H1 (cell line): ENCODE data around the gene TMEM237. TPM values are rescaled to one million over a fixed set of nuclear protein-coding genes. Genes with fewer than 3 reads are reported as not detected.

Experiments used
- CTCF ChIA-PET: fragments of 300-600 bp; sonication (Branson Sonifier 250); formaldehyde crosslinking; loops from one replicate; lab custom pipeline; 2021; ENCODE audit not compliant: partially characterized antibody; lab: Charles Lee
- POLR2A ChIA-PET: fragments of 300-600 bp; sonication (Branson Sonifier 250); formaldehyde crosslinking; loops from one replicate; lab custom pipeline; 2021; ENCODE audit warnings: inconsistent platforms; ENCODE audit not compliant: partially characterized antibody; lab: Charles Lee
- DNase-seq, 2 experiments: peaks; one replicate each; pipeline versions ENCODE4 v3.0.0 to v3.0.0-alpha.2; 2010 to 2022; ENCODE audit warnings: low spot score in 2 of 2, low read depth in 1 of 2, mixed read lengths in 1 of 2
- FAIRE-seq: peaks from 2 replicates; lab custom pipeline; 2011; peaks lifted over from hg19 to GRCh38; lab: Jason Lieb, UNC
- H2AFZ ChIP-seq: 2 replicates; pipeline ENCODE4 v1.8.1; 2012; ENCODE audit warnings: low read length, inconsistent platforms
- H2AK5ac ChIP-seq: 2 replicates; pipeline ENCODE4 v1.6.1; 2013; ENCODE audit warnings: low read depth, low read length
- H2BK120ac ChIP-seq: replicated peaks from 2 replicates; pipeline ENCODE3; 2013; ENCODE audit warnings: low read depth, low read length, inconsistent platforms
- H2BK12ac ChIP-seq: 2 replicates; pipeline ENCODE4 v1.6.1; 2013; ENCODE audit warnings: low read depth, low read length
- H2BK15ac ChIP-seq: 2 replicates; pipeline ENCODE4 v1.6.1; 2013; ENCODE audit warnings: low read length
- H2BK20ac ChIP-seq: 2 replicates; pipeline ENCODE4 v1.6.1; 2013; ENCODE audit warnings: low read length
- H2BK5ac ChIP-seq: 2 replicates; pipeline ENCODE4 v1.6.1; 2013; ENCODE audit warnings: low read depth, low read length
- H3K14ac ChIP-seq: 2 replicates; pipeline ENCODE4 v1.6.1; 2013; ENCODE audit warnings: inconsistent platforms; ENCODE audit not compliant: insufficient read length
- H3K18ac ChIP-seq: 2 replicates; pipeline ENCODE4 v1.6.1; 2013; ENCODE audit warnings: low read length; ENCODE audit errors: extremely low read depth
- H3K23ac ChIP-seq: 2 replicates; pipeline ENCODE4 v1.6.1; 2013; ENCODE audit warnings: inconsistent platforms; ENCODE audit not compliant: insufficient read length
- H3K23me2 ChIP-seq: 2 replicates; pipeline ENCODE4 v1.6.1; 2013; ENCODE audit warnings: low read depth, low read length
- H3K27ac ChIP-seq: 2 replicates; pipeline ENCODE4 v1.6.1; 2011; ENCODE audit warnings: low read depth, low read length, inconsistent platforms
- H3K27me3 ChIP-seq, 4 experiments: replicated peaks in 1 of 4; 1 replicate in 1 of 4; 2 replicates in 3 of 4; pipeline versions ENCODE4 v1.6.1 to v1.8.1; 2011 to 2013; ENCODE audit warnings: low read length in 3 of 4, mild to moderate bottlenecking in 3 of 4, inconsistent platforms in 2 of 4, mixed read lengths in 2 of 4, moderate library complexity in 1 of 4; ENCODE audit not compliant: control insufficient read depth in 3 of 4, insufficient read depth in 3 of 4; ENCODE audit errors: extremely low read depth in 1 of 4
- H3K36me3 ChIP-seq, 4 experiments: 2 replicates each; pipeline versions ENCODE4 v1.6.1 to v1.8.1; 2011 to 2013; ENCODE audit warnings: mild to moderate bottlenecking in 4 of 4, low read length in 3 of 4, moderate library complexity in 2 of 4, control low read depth in 1 of 4, inconsistent platforms in 1 of 4; ENCODE audit not compliant: insufficient read depth in 4 of 4, control insufficient read depth in 2 of 4
- H3K4ac ChIP-seq: replicated peaks from 2 replicates; pipeline ENCODE3; 2013; ENCODE audit warnings: low read length, low read depth, mixed read lengths, inconsistent platforms; ENCODE audit not compliant: insufficient read length
- H3K4me1 ChIP-seq, 4 experiments: replicated peaks in 1 of 4; 1 replicate in 1 of 4; 2 replicates in 3 of 4; pipeline versions ENCODE4 v1.6.1 to v1.8.1; 2011 to 2013; ENCODE audit warnings: low read length in 3 of 4, inconsistent platforms in 2 of 4, mixed read lengths in 1 of 4; ENCODE audit not compliant: insufficient read depth in 4 of 4, control insufficient read depth in 3 of 4
- H3K4me2 ChIP-seq, 2 experiments: 2 replicates each; pipeline versions ENCODE4 v1.6.1 to v1.8.1; 2011 to 2013; ENCODE audit warnings: low read depth in 2 of 2, low read length in 2 of 2, control low read depth in 1 of 2, inconsistent platforms in 1 of 2, mild to moderate bottlenecking in 1 of 2; ENCODE audit not compliant: insufficient read depth in 1 of 2
- H3K4me3 ChIP-seq, 4 experiments: fragments of 200-600, 300-600 bp in 1 of 4; sonication (generic), shearing (Covaris generic), sonication (Bioruptor Twin) in 1 of 4; 2 replicates each; pipeline versions ENCODE4 v1.5.1 to v1.8.1; 2011 to 2016; ENCODE audit warnings: low read length in 4 of 4, low read depth in 3 of 4, control low read depth in 2 of 4, inconsistent platforms in 2 of 4, mild to moderate bottlenecking in 2 of 4, mixed read lengths in 1 of 4, moderate library complexity in 1 of 4; ENCODE audit not compliant: insufficient read depth in 2 of 4; ENCODE audit errors: extremely low read depth in 1 of 4
- H3K56ac ChIP-seq: replicated peaks from 2 replicates; pipeline ENCODE3; 2013; ENCODE audit warnings: low read depth, mild to moderate bottlenecking, mixed read lengths, low read length, inconsistent platforms; ENCODE audit not compliant: insufficient read length
- H3K79me1 ChIP-seq: 2 replicates; pipeline ENCODE4 v1.6.1; 2013; ENCODE audit warnings: low read depth, low read length, control low read depth
- H3K79me2 ChIP-seq, 2 experiments: 2 replicates each; pipeline versions ENCODE4 v1.6.1 to v1.8.1; 2012 to 2013; ENCODE audit warnings: low read length in 2 of 2, mild to moderate bottlenecking in 2 of 2, inconsistent platforms in 1 of 2; ENCODE audit not compliant: insufficient read depth in 2 of 2, control insufficient read depth in 1 of 2
- H3K9ac ChIP-seq, 4 experiments: replicated peaks in 1 of 4; 1 replicate in 1 of 4; 2 replicates in 3 of 4; pipeline versions ENCODE4 v1.6.1 to v1.8.1; 2011 to 2013; ENCODE audit warnings: low read depth in 3 of 4, low read length in 3 of 4, control low read depth in 2 of 4, mild to moderate bottlenecking in 2 of 4, moderate library complexity in 2 of 4, inconsistent platforms in 1 of 4; ENCODE audit errors: extremely low read depth in 1 of 4
- H3K9me3 ChIP-seq, 2 experiments: 2 replicates each; pipeline versions ENCODE4 v1.6.1 to v1.8.1; 2012 to 2013; ENCODE audit warnings: mild to moderate bottlenecking in 2 of 2, moderate library complexity in 2 of 2, control low read depth in 1 of 2, inconsistent platforms in 1 of 2, low read depth in 1 of 2, low read length in 1 of 2, mixed read lengths in 1 of 2; ENCODE audit not compliant: insufficient read depth in 2 of 2
- H4K20me1 ChIP-seq, 2 experiments: replicated peaks in 1 of 2; 2 replicates each; pipeline versions ENCODE3 to v1.8.1; 2011 to 2013; ENCODE audit warnings: inconsistent platforms in 2 of 2, low read length in 2 of 2, mild to moderate bottlenecking in 1 of 2; ENCODE audit not compliant: insufficient read depth in 2 of 2, control insufficient read depth in 1 of 2
- H4K5ac ChIP-seq: 2 replicates; pipeline ENCODE4 v1.6.1; 2013; ENCODE audit warnings: low read length, low read depth, mixed read lengths, inconsistent platforms; ENCODE audit not compliant: insufficient read length
- H4K8ac ChIP-seq: 2 replicates; pipeline ENCODE4 v1.8.0; 2013; ENCODE audit warnings: mild to moderate bottlenecking, moderate library complexity, low read length, inconsistent platforms; ENCODE audit not compliant: insufficient read depth; ENCODE audit errors: extremely low read depth
- H4K91ac ChIP-seq: replicated peaks from 2 replicates; pipeline ENCODE3; 2013; ENCODE audit warnings: low read length, mixed read lengths, inconsistent platforms; ENCODE audit not compliant: insufficient read length
- BRCA1 ChIP-seq: IDR thresholded peaks from 2 replicates; pipeline ENCODE4 v1.6.1; 2012; ENCODE audit warnings: low read depth, low read length, improper control_type of control experiment
- CBX5 ChIP-seq: fragments of 300-800, 300-1000 bp; sonication (generic); IDR thresholded peaks from 2 replicates; pipeline ENCODE4 v1.7.1; 2016; ENCODE audit warnings: antibody characterized with exemption, low read length, low read depth
- NRF1 ChIP-seq: IDR thresholded peaks from 2 replicates; pipeline ENCODE4 v1.6.1; 2011; ENCODE audit warnings: mild to moderate bottlenecking, low read depth, low read length, improper control_type of control experiment
- RNF2 ChIP-seq: fragments of 200-900, 300-1000 bp; sonication (generic); IDR thresholded peaks from 2 replicates; pipeline ENCODE4 v1.7.1; 2016; ENCODE audit warnings: borderline replicate concordance, low read depth, mild to moderate bottlenecking, antibody characterized with exemption, low read length; ENCODE audit not compliant: poor library complexity, severe bottlenecking; ENCODE audit errors: missing control alignments
- SAP30 ChIP-seq: fragments of 300-600 bp; sonication (generic); IDR thresholded peaks from 2 replicates; pipeline ENCODE4 v1.7.1; 2012; ENCODE audit warnings: low read length, moderate library complexity, mild to moderate bottlenecking, inconsistent platforms; ENCODE audit not compliant: insufficient read depth, insufficient replicate concordance
- ZNF274 ChIP-seq: IDR thresholded peaks from 2 replicates; pipeline ENCODE4 v1.7.0; 2012; ENCODE audit warnings: low read length, borderline replicate concordance; ENCODE audit errors: extremely low read depth
- WGBS, 2 experiments: shearing (Covaris generic) in 1 of 2; methylation state at CpG; one replicate each; pipeline versions ENCODE4 v1.1.6 to v1.1.7; 2013 to 2015; ENCODE audit warnings: low lambda C conversion rate in 2 of 2, mixed read lengths in 2 of 2, inconsistent platforms in 1 of 2, low coverage in 1 of 2, missing lambda C conversion rate in 1 of 2; ENCODE audit not compliant: insufficient replicate concordance in 2 of 2, insufficient coverage in 1 of 2, insufficient read length in 1 of 2; ENCODE audit errors: extremely low coverage in 1 of 2, missing lambda C conversion rate in 1 of 2; 5-methylcytosine and 5-hydroxymethylcytosine counted together
- polyA plus RNA-seq, 7 experiments: library from polyadenylated mRNA; depleted of rRNA in 3 of 7; stranded (reverse) in 5 of 7; unstranded in 2 of 7; fragments of >200 nt in 5 of 7; fragments of 200-250 nt in 2 of 7; gene quantifications; 1 replicate in 5 of 7; 2 replicates in 1 of 7; 4 replicates in 1 of 7; pipeline versions ENCODE4 v1.2.1 to v1.2.3, GENCODE V29; 2011 to 2013; ENCODE audit warnings: missing spikeins in 2 of 7, mixed read lengths in 2 of 7
- total RNA-seq: library from RNA; stranded (reverse); fragmentation: NEBNext Ultra II Directional; extraction: Animal tissue kit (Norgen Biotek cat#: 25700); gene quantifications from 2 replicates; pipeline ENCODE4 v1.2.1, GENCODE V29; 2021

TMEM237 gene
- total and polyA plus RNA-seq, 2 of the 8 experiments (the other 6 are each of a cell fraction or from before 2014, with no cell fraction given), result 26.1 to 41.0 TPM

GRCh38 chr2:201647431-201647830, 4.1 kb upstream of the TMEM237 start:
- H3K4me3 ChIP-seq, result no peak overlapping the region

More at GRCh38 chr2:201647431-201647830, 4.1 kb upstream of the TMEM237 start:
- DNase-seq (no peak), FAIRE-seq (no peak)
- Histone ChIP-seq H4K8ac (no peak overlapping the region), H2BK120ac (no peak overlapping the region), H2BK12ac (no peak overlapping the region), H3K36me3 (no peaks in the 10 kb centered on the region), H2BK5ac (no peak overlapping the region), H3K79me1 (no peaks in the 10 kb centered on the region), H3K14ac (no peak overlapping the region), H3K79me2 (no peaks in the 10 kb centered on the region), H3K27me3 (no peaks in the 10 kb centered on the region), H2BK20ac (no peak overlapping the region), H2BK15ac (no peak overlapping the region), H3K18ac (no peak overlapping the region), H3K9ac (no peak overlapping the region), H3K4me1 (peaks cover 0 to 5% (median 0%) of the 10 kb centered on the region in 4 experiments; a peak in 1 of 7 replicates), H4K91ac (no peak overlapping the region), H4K20me1 (no peaks in the 10 kb centered on the region), H3K23ac (no peak overlapping the region), H3K27ac (no peak overlapping the region), H2AK5ac (no peak overlapping the region), H3K9me3 (no peaks in the 10 kb centered on the region), H2AFZ (no peak overlapping the region), H4K5ac (no peak overlapping the region), H3K4ac (no peak overlapping the region), H3K4me2 (no peak overlapping the region), H3K56ac (no peak overlapping the region), H3K23me2 (no peaks in the 10 kb centered on the region; the same call in 1 of the 2 replicates)
- whole genome bisulfite sequencing, 2 experiments, result 92% methylated on average over 5 of the region's 5 CpGs; no CpG with 5 or more reads in 1 of the 2 experiments
- ChIA-PET POLR2A (no interaction called here), CTCF (interaction anchor here (0.6 to 2.0 kb wide), 4 partner anchors 19 to 524 kb away, joined by 3 to 6 read pairs (median 4); partner anchors contain the start of gene CASP10)
- TF ChIP-seq CBX5 (no peak), SAP30 (no peak), NRF1 (no peak), BRCA1 (no peak), RNF2 (no peak), ZNF274 (no peak)
- TF ChIP-seq, all 59 proteins: peak for 0
